DOHH2 (cell line): ENCODE measurements around the gene DGKE.

ENCODE experiments used
- H3F3A ChIP-seq: fragments of 200-600 bp; sonication (generic), shearing (Covaris generic); 2 replicates; pipeline ENCODE4 v1.6.0; 2016; ENCODE audit warnings: antibody characterized with exemption, mild to moderate bottlenecking; ENCODE audit not compliant: control insufficient read depth, insufficient read depth
- H3K27ac ChIP-seq: fragments of 200-600 bp; sonication (generic); 2 replicates; pipeline ENCODE4 v1.5.1; 2014; ENCODE audit warnings: low read depth, mild to moderate bottlenecking, low read length, moderate library complexity
- H3K27me3 ChIP-seq: fragments of 200-600 bp; sonication (generic); 2 replicates; pipeline ENCODE4 v1.6.1; 2014; ENCODE audit warnings: mild to moderate bottlenecking, low read length, mixed read lengths; ENCODE audit not compliant: control insufficient read depth
- H3K36me3 ChIP-seq: fragments of 200-600 bp; sonication (generic); 2 replicates; pipeline ENCODE4 v1.6.1; 2014; ENCODE audit warnings: mild to moderate bottlenecking, low read length, moderate library complexity, mixed read lengths; ENCODE audit not compliant: control insufficient read depth
- H3K4me1 ChIP-seq: fragments of 200-600 bp; sonication (generic); 2 replicates; pipeline ENCODE4 v1.6.1; 2014; ENCODE audit warnings: mild to moderate bottlenecking, low read length, mixed read lengths; ENCODE audit not compliant: control insufficient read depth
- H3K4me2 ChIP-seq: fragments of 200-600 bp; sonication (generic); 2 replicates; pipeline ENCODE4 v1.6.0; 2014; ENCODE audit warnings: mild to moderate bottlenecking, low read length, moderate library complexity
- H3K4me3 ChIP-seq: fragments of 200-600 bp; sonication (generic); 2 replicates; pipeline ENCODE4 v1.5.1; 2014; ENCODE audit warnings: mild to moderate bottlenecking, low read length, mixed read lengths
- H3K79me2 ChIP-seq: fragments of 200-600 bp; sonication (generic); 2 replicates; pipeline ENCODE4 v1.6.1; 2014; ENCODE audit warnings: mild to moderate bottlenecking, low read length, mixed read lengths; ENCODE audit not compliant: control insufficient read depth
- H3K9me2 ChIP-seq: fragments of 200-600 bp; sonication (generic); replicated peaks from 2 replicates; pipeline ENCODE4 v1.6.1; 2014; ENCODE audit warnings: mild to moderate bottlenecking, low read length, mixed read lengths; ENCODE audit not compliant: control insufficient read depth
- H3K9me3 ChIP-seq: fragments of 200-600 bp; sonication (generic); 2 replicates; pipeline ENCODE4 v1.6.1; 2014; ENCODE audit warnings: antibody characterized with exemption, low read length, mixed read lengths; ENCODE audit not compliant: control insufficient read depth, insufficient read depth
- H4K20me1 ChIP-seq: fragments of 200-600 bp; sonication (generic); 2 replicates; pipeline ENCODE4 v1.6.0; 2014; ENCODE audit warnings: low read depth, mild to moderate bottlenecking, antibody characterized with exemption, low read length, moderate library complexity; ENCODE audit not compliant: control insufficient read depth, insufficient read depth
- EZH2phosphoT487 ChIP-seq: fragments of 200-600 bp; sonication (generic); IDR thresholded peaks from 2 replicates; pipeline ENCODE4 v1.6.1; 2017; ENCODE audit warnings: borderline replicate concordance, mild to moderate bottlenecking, antibody characterized with exemption, low read length, moderate library complexity, mixed read lengths
- TF ChIP-seq, protein P1 (sequence below): fragments of 200-600 bp; sonication (generic); IDR thresholded peaks from one replicate; pipeline ENCODE4 v1.5.1; 2014; ENCODE audit warnings: antibody characterized with exemption, mild to moderate bottlenecking, low read depth, low read length; ENCODE audit not compliant: poor library complexity, severe bottlenecking

The DGKE gene

DNA sequence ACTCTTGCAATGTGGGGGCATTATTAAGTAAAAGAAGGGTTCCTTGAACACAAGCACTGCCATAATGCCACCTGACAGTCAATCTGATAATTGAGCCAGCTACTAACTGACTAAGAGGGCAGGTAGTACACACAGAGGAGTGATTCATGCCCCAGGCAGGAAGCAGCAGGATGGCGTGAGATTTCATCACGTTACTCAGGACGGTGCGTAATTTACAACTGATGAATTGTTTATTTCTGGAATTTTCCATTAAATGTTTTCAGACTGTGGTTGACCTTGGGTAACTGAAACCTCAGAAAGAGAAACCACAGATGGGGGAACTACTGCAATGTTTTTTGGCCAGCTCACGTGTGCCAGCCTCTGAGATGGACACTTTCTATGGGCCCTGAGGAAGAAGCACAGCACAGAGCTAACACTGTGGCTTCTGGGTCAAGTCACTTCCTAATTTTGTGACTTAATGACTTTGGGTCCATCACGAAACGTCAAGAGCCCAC is 46.9 kb upstream of the DGKE start:
- Histone ChIP-seq H3K4me2 (peak overlapping the region; percentile 27; the same call in 1 of the 2 replicates), H3K27me3 (peaks cover 8% of the 10 kb centered on the region), H3K4me3 (no peak overlapping the region), H3K27ac (no peak overlapping the region), H3K36me3 (no peaks in the 10 kb centered on the region), H3K4me1 (peaks cover 17% of the 10 kb centered on the region), H4K20me1 (no peaks in the 10 kb centered on the region), H3K9me2 (no peaks in the 10 kb centered on the region), H3K79me2 (no peaks in the 10 kb centered on the region), H3F3A (no peaks in the 10 kb centered on the region), H3K9me3 (no peaks in the 10 kb centered on the region)
- TF ChIP-seq, protein P1, sequence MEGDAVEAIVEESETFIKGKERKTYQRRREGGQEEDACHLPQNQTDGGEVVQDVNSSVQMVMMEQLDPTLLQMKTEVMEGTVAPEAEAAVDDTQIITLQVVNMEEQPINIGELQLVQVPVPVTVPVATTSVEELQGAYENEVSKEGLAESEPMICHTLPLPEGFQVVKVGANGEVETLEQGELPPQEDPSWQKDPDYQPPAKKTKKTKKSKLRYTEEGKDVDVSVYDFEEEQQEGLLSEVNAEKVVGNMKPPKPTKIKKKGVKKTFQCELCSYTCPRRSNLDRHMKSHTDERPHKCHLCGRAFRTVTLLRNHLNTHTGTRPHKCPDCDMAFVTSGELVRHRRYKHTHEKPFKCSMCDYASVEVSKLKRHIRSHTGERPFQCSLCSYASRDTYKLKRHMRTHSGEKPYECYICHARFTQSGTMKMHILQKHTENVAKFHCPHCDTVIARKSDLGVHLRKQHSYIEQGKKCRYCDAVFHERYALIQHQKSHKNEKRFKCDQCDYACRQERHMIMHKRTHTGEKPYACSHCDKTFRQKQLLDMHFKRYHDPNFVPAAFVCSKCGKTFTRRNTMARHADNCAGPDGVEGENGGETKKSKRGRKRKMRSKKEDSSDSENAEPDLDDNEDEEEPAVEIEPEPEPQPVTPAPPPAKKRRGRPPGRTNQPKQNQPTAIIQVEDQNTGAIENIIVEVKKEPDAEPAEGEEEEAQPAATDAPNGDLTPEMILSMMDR, result no peak
- no peak for TF ChIP-seq EZH2phosphoT487

DNA sequence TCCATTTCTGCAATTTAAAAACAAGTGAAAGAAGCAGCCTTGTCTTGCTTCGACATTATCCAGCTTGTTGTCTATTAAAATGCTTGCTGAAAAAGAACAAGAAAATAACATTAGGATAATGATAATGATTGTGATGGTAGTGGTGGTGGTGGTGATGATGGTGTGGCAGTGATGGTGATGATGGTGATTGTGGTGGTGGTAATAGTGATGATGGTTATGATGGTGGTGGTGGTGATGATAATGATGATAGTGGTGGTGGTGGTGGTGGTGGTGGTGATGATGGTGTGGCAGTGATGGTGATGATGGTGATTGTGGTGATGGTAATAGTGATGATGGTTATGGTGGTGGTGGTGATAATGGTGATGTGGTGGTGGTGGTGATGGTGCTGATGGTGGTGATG is 41.7 kb upstream of the DGKE start:
- Histone ChIP-seq H3K79me2 (no peaks in the 10 kb centered on the region), H3K4me3 (no peak overlapping the region), H3K27ac (no peak overlapping the region), H3K27me3 (peaks cover 6% of the 10 kb centered on the region; the same call in 1 of the 2 replicates), H3F3A (no peaks in the 10 kb centered on the region), H3K4me2 (no peak overlapping the region), H3K9me3 (no peaks in the 10 kb centered on the region), H3K36me3 (no peaks in the 10 kb centered on the region), H3K9me2 (no peaks in the 10 kb centered on the region), H4K20me1 (no peaks in the 10 kb centered on the region), H3K4me1 (peaks cover 2% of the 10 kb centered on the region)
- TF ChIP-seq, protein P1, result no peak
- no peak for TF ChIP-seq EZH2phosphoT487

DNA sequence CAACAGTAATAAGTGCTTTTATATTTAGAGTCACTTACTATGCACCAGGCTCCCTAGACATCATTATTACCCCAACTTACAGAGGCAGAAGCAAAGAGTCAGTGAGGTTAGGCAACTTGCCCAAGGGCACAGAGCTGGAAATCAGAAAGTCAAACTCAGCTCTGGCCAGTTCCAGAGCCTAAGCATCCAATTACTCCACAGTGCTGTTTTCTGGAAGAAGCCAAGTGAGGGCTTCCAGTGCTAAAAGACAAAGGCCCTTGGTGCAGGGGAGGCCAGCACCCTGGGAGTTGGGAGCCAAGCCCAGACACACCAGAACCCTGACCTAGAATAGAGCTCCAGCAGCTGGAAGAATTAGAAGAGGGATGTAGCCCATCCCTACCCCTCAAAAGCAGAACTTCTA is 40.4 kb upstream of the DGKE start:
- Histone ChIP-seq H4K20me1 (no peaks in the 10 kb centered on the region), H3K27ac (no peak overlapping the region), H3K4me2 (no peak overlapping the region), H3K79me2 (no peaks in the 10 kb centered on the region), H3K27me3 (no peaks in the 10 kb centered on the region), H3F3A (no peaks in the 10 kb centered on the region), H3K4me1 (no peaks in the 10 kb centered on the region), H3K9me3 (no peaks in the 10 kb centered on the region), H3K9me2 (no peaks in the 10 kb centered on the region), H3K36me3 (no peaks in the 10 kb centered on the region), H3K4me3 (no peak overlapping the region)
- TF ChIP-seq EZH2phosphoT487, result no peak

DNA sequence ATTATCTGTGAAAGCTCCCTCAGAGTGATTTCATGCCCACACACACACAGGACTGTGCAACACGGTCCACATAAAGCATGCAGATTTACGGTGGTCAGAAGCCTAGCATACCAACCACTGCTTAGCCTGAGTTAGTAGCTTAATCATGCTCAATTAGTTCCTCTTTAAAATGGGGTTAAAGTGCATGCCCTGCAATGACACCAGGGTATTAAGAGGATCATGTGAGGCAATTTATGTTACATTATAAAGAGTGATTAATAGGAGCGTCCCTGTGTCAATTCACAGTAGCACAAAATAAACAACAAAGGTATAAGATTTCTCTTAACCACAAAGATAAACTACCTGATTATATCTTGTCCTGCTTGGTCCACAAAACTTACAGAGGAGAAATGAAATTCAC is 40.0 kb upstream of the DGKE start:
- no peaks in the 10 kb centered on the region for H3K4me1 ChIP-seq
- H4K20me1 ChIP-seq, result no peaks in the 10 kb centered on the region
- no peak overlapping the region for H3K27ac ChIP-seq
- H3K4me3 ChIP-seq, result no peak overlapping the region
- TF ChIP-seq, protein P1, result no peak
- no peaks in the 10 kb centered on the region for H3F3A ChIP-seq
- no peak overlapping the region for H3K4me2 ChIP-seq
- H3K79me2 ChIP-seq, result no peaks in the 10 kb centered on the region
- no peaks in the 10 kb centered on the region for H3K36me3 ChIP-seq
- no peaks in the 10 kb centered on the region for H3K9me3 ChIP-seq
- H3K9me2 ChIP-seq, result no peaks in the 10 kb centered on the region
- H3K27me3 ChIP-seq, result no peaks in the 10 kb centered on the region
